ENCODE data around the gene DNAH14. TPM values are rescaled to one million over a fixed set of nuclear protein-coding genes. Genes with fewer than 3 reads are reported as not detected.

DNAH14 gene
- total RNA-seq, 1 experiment from 2014 or later = 69.7 TPM

GRCh38 chr1:225257081-225257480, 327.6 kb downstream of the DNAH14 start:
- ChIA-PET CTCF (no interaction called here), POLR2A (interaction anchor here (0.6 kb wide), 1 partner anchor 29 kb away, joined by 3 read pairs; no protein-coding TSS in a partner anchor)
- no TSS peak for BruUV-seq (replicated peaks)
- TF ChIP-seq, protein P1, sequence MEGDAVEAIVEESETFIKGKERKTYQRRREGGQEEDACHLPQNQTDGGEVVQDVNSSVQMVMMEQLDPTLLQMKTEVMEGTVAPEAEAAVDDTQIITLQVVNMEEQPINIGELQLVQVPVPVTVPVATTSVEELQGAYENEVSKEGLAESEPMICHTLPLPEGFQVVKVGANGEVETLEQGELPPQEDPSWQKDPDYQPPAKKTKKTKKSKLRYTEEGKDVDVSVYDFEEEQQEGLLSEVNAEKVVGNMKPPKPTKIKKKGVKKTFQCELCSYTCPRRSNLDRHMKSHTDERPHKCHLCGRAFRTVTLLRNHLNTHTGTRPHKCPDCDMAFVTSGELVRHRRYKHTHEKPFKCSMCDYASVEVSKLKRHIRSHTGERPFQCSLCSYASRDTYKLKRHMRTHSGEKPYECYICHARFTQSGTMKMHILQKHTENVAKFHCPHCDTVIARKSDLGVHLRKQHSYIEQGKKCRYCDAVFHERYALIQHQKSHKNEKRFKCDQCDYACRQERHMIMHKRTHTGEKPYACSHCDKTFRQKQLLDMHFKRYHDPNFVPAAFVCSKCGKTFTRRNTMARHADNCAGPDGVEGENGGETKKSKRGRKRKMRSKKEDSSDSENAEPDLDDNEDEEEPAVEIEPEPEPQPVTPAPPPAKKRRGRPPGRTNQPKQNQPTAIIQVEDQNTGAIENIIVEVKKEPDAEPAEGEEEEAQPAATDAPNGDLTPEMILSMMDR (IDR thresholded peaks at IDR 0.05; ENCODE audit: unreplicated experiment) = no peak
- no peak overlapping the region for H3K4me3 Mint-ChIP-seq (ENCODE audit: unreplicated experiment)
- DNase-seq (ENCODE audit: unreplicated experiment) = no peak
- no peaks in the 10 kb centered on the region for H3K9me3 Mint-ChIP-seq (ENCODE audit: unreplicated experiment)
- intact Hi-C loops (cut with micrococcal nuclease) = no loop called here
- H3K4me1 Mint-ChIP-seq (ENCODE audit: insufficient read depth, unreplicated experiment) = peaks cover 11% of the 10 kb centered on the region
- no peaks in the 10 kb centered on the region for H3K27me3 Mint-ChIP-seq (ENCODE audit: insufficient read depth, unreplicated experiment)
- H3K27ac Mint-ChIP-seq (ENCODE audit: low read depth, unreplicated experiment) = no peak overlapping the region
- H3K36me3 Mint-ChIP-seq (ENCODE audit: insufficient read depth, unreplicated experiment) = no peaks in the 10 kb centered on the region

DNA sequence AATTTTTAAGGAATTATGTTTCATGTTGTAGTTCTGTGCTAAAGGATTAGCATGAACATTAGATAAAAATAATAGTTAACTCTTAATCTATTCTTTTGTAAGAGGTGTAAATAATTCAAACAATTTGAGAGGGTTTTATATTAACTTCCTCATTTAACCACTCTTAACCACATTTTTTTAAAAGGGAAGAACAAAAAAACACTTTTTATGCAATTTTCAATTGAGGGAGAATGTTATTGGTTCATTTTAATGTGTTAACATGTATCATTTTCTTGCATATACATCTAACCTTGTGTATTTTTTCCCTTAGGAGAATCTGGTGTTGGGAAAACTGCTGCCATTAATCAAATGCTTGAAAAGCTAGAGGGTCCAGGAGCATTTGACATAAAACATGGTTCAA, 329.3 kb downstream of the DNAH14 start:
- no peaks in the 10 kb centered on the region for H3K27me3 Mint-ChIP-seq (ENCODE audit: insufficient read depth, unreplicated experiment)
- no peak for DNase-seq (ENCODE audit: unreplicated experiment)
- intact Hi-C loops (cut with micrococcal nuclease) = no loop called here
- H3K36me3 Mint-ChIP-seq (ENCODE audit: insufficient read depth, unreplicated experiment) = no peaks in the 10 kb centered on the region
- H3K4me3 Mint-ChIP-seq (ENCODE audit: unreplicated experiment) = no peak overlapping the region
- ChIA-PET POLR2A (no interaction called here), CTCF (no interaction called here)
- peaks cover 4% of the 10 kb centered on the region for H3K4me1 Mint-ChIP-seq (ENCODE audit: insufficient read depth, unreplicated experiment)
- BruUV-seq (replicated peaks) = no TSS peak
- H3K27ac Mint-ChIP-seq (ENCODE audit: low read depth, unreplicated experiment) = no peak overlapping the region
- peaks cover 8% of the 10 kb centered on the region for H3K9me3 Mint-ChIP-seq (ENCODE audit: unreplicated experiment)
- TF ChIP-seq, protein P1 (IDR thresholded peaks at IDR 0.05; ENCODE audit: unreplicated experiment) = no peak

DNA sequence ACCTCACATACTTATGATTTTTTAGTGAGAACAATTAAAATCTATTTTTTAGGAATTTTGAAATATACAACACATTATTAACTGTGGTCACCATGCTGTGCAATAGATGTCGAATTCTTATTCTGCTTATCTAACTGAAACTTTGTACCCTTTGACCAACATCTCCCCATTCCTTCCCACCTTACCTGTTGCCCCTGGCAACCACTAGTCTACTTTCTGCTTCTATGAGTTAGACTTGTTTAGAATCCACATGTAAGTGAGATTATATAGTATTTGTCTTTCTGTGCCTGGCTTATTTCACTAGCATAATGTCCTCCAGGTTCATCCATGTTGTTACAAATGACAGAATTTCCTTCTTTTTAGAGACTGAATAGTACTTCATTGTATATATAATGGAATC, 330.1 kb downstream of the DNAH14 start:
- no peak for DNase-seq (ENCODE audit: unreplicated experiment)
- H3K4me1 Mint-ChIP-seq (ENCODE audit: insufficient read depth, unreplicated experiment) = no peaks in the 10 kb centered on the region
- peaks cover 8% of the 10 kb centered on the region for H3K9me3 Mint-ChIP-seq (ENCODE audit: unreplicated experiment)
- no peaks in the 10 kb centered on the region for H3K36me3 Mint-ChIP-seq (ENCODE audit: insufficient read depth, unreplicated experiment)
- ChIA-PET CTCF (no interaction called here), POLR2A (no interaction called here)
- no peak overlapping the region for H3K27ac Mint-ChIP-seq (ENCODE audit: low read depth, unreplicated experiment)
- H3K4me3 Mint-ChIP-seq (ENCODE audit: unreplicated experiment) = no peak overlapping the region
- H3K27me3 Mint-ChIP-seq (ENCODE audit: insufficient read depth, unreplicated experiment) = no peaks in the 10 kb centered on the region
- intact Hi-C loops (cut with micrococcal nuclease) = no loop called here
- TF ChIP-seq, protein P1 (IDR thresholded peaks at IDR 0.05; ENCODE audit: unreplicated experiment) = no peak
- BruUV-seq (replicated peaks) = no TSS peak

DNA sequence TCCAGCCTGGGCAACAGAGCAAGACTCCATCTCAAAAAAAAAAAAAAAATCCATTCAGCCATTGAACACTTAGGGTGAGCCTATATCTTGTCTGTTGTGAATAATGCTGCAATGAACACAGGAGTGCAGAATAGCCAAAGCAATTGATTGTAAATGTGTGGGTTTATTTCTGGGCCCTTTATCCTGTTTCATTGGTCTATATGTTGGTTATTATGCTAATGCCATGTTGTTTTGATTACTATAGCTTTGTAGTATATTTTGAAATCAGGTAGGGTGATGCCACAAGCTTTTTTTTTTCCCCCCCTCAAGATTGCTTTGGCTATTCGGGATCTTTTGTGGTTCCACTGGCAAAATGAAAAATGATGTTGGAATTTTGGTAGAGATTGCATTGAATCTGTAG, 330.8 kb downstream of the DNAH14 start:
- POLR2A ChIA-PET = no interaction called here
- Mint-ChIP-seq H3K4me1 (ENCODE audit: insufficient read depth, unreplicated experiment) (no peaks in the 10 kb centered on the region), H3K27me3 (ENCODE audit: insufficient read depth, unreplicated experiment) (no peaks in the 10 kb centered on the region), H3K9me3 (ENCODE audit: unreplicated experiment) (peaks cover 8% of the 10 kb centered on the region), H3K27ac (ENCODE audit: low read depth, unreplicated experiment) (no peak overlapping the region), H3K36me3 (ENCODE audit: insufficient read depth, unreplicated experiment) (no peaks in the 10 kb centered on the region), H3K4me3 (ENCODE audit: unreplicated experiment) (no peak overlapping the region)
- CTCF ChIA-PET = interaction anchor here (0.7 to 1.1 kb wide), 2 partner anchors 37 to 178 kb away, joined by 3 to 5 read pairs; no protein-coding TSS in a partner anchor
- DNase-seq (ENCODE audit: unreplicated experiment) = no peak
- TF ChIP-seq, protein P1 (IDR thresholded peaks at IDR 0.05; ENCODE audit: unreplicated experiment) = no peak
- intact Hi-C loops (cut with micrococcal nuclease) = no loop called here
- BruUV-seq (replicated peaks) = no TSS peak
